GM18517 (cell line): ENCODE data around the gene LRRC49.
"Not testable (repeated sequence)": the region's sequence is repeated elsewhere in the genome, so short reads cannot be mapped to it uniquely, and the experiment has no call there.

ENCODE experiments used
- ATAC-seq: cut with Tn5 transposase; IDR thresholded peaks from one replicate; pipeline ENCODE4 v1.9.1; 2021; ENCODE audit warnings: mild to moderate bottlenecking, moderate library complexity; ENCODE audit not compliant: unreplicated experiment

Gene LRRC49

DNA sequence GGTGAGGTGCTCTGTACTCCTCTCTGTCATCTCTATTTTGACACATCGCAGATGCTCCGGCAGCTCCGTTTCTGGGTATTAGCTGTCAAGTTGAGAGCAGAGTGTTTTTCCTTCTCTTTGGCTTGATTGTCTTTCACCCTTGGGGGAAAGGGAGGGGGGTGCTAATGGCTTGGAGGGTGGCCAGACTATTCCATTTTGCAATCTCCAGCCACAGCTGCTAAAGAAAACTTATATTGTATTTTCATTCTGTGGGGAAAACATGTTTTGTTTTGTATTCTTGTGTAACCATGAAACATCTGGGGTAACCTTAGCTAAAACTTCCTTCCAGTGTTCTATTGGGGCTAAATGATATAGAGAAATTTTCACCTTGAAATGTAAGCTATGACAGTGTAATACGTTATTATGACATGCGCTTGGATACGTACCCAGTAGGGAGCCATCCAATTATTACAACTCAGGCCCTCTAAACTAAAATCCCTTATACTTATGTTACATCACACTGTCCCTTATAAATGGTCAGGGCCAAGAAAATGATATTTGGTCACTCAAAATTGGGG is 24.6 kb upstream of the LRRC49 start:
- no peak for ATAC-seq

DNA sequence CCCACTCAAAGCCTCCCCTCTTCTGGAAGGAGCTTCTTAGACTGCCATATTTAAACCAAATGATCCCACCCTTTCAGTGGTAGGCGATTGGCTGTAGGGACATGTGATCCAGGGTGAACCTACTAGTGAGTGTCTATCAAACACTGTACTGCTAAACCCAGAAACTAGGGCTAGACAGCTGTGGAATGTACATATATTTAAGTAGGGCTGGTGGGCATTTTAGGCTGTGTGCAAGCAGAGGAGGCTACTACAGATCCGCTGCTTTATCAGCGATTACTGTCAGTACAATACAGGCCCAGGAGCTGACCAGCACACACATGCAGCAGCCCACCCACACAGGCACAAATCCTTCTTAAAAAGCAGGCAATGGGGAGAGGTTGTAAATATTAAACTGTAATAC is 23.3 kb upstream of the LRRC49 start:
- ATAC-seq, result no peak

- ATAC-seq, result no peak
Measured at GRCh38 chr15:70870051-70870450, 22.6 kb upstream of the LRRC49 start.

DNA sequence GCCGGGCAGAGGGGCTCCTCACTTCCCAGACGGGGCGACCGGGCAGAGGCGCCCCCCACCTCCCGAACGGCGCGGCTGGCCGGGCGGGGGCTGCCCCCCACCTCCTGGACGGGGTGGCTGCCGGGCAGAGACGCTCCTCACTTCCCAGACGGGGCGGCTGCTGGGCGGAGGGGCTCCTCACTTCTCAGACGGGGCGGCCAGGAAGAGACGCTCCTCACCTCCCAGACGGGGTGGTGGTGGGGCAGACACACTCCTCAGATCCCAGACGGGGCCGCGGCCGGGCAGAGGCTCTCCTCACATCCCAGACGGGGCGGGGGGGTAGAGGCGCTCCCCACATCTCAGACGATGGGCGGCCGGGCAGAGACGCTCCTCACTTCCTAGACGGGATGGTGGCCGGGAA is 21.1 kb upstream of the LRRC49 start:
- not testable (repeated sequence) for ATAC-seq

GRCh38 chr15:70873232-70874054 is 19.2 kb upstream of the LRRC49 start:
- no peak for ATAC-seq

DNA sequence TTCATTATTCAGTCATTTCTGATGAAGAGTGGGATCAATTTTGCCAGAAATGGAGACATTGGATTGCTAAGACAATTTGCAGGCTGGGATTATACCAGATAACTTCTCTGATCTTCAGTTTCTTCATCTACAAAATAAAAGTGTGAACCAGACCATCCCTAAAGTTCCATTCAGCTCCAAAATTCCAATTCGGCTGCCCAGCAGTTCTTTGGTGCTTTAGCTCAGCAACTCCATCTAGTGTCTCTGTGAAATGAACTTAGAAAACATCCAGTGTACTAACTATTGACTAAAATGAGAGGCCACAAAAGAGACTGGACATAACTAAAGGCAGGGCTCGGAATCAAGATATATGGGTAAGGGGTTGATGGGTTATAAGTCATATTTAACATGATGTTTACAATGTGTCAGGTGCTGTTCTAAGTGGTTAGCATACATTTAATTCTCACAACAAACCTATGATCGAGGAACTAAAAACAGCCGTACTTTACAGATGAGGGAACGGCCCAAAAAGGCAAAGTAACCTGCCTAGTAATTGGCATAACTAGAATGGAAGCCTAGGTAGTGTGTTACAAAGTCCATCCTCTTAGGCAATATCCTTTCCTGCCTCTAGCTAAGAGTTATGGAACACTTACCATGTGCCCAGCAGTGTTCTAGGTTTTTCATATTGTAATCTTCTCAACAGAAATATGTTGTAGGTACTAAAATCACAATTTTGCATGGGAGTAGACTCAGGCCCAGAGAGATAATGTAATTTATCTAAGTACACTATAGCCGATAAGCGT is 17.4 kb upstream of the LRRC49 start:
- ATAC-seq, result no peak

DNA sequence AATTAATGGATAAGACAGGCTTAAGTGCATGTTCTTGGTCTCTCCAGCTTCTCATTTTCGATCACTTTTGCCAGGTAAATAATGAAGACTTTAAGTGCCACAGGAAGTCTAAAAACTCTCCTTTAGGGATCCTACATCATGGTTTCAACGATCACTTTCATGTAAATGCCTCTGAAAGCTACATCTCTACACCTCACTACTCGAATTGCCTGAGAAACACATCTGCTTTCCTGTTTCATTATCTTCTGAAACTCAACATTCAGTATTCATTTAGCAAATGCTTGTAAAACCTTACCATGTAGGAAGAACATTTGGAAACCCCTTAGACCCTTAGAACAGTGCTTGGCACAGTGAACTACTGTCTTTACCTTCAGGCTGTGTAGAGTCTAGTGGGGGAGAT is 16.6 kb upstream of the LRRC49 start:
- no peak for ATAC-seq

GRCh38 chr15:70876683-70877082 is 15.9 kb upstream of the LRRC49 start:
- ATAC-seq, result no peak

GRCh38 chr15:70879401-70879800 is 13.2 kb upstream of the LRRC49 start:
- no peak for ATAC-seq

GRCh38 chr15:70880781-70881180 is 11.8 kb upstream of the LRRC49 start:
- ATAC-seq, result no peak

DNA sequence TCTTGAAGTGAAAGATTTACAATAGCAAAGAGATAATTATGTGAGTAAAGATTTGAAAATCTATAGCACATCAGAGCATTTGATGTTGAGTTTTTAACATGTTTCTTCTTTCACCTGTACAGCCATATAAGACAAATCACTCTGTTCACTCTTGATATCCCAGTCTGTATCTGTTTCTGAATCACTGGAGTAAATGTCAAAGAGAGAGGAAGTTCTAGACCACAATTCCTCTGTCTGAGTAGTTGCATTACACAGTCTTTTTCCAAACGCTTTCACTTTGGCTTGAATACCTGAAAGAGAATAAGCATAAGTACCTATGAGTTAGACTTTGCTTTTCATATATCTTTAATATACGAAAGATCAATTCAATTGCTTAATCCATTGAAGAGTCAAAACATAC is 10.3 kb upstream of the LRRC49 start:
- no peak for ATAC-seq

GRCh38 chr15:70892912-70893560 is 410 bp downstream of the LRRC49 start:
- no peak for ATAC-seq

- no peak for ATAC-seq
Measured at GRCh38 chr15:70902107-70902506, 9.5 kb downstream of the LRRC49 start.

DNA sequence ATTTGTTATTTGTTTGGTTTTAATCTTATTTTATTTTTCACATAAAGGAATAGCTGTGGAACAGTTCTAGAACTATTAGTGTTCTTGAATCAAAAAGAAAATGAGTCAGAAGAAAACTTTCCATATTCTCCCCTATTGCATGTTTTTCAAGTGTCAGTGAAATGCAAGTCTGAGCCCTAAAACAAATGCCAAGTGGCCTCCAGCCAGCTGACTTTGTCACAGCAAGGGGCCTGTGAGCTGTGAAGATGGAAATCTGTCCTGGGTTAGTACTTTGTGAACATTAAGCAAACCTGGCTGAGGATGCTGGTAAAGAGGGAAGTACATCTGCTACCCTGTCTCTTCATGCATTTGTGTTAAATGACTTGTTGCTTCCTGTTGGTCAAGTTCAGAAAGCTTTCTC is 14.2 kb downstream of the LRRC49 start:
- ATAC-seq, result no peak

- ATAC-seq, result no peak
Measured at GRCh38 chr15:70907784-70908471, 15.3 kb downstream of the LRRC49 start.

DNA sequence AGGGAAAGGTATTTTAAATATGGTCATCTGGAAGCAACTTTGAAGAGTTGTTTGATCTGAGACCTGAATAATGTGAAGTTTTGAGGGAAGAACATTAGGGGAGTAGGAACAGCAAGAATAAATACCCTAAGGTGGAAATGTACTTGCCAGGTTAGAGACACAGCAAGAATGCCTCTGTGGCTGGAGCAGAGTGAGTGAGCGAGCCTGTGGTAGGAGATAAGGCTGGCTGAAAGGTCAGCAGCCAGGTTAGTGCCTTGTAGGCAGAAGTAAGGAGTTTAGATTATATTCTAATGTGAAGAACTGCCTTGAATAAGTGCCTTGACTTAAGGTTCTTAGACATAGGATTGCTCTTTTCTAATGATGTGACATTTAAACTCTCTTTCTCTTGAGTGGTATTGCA is 18.3 kb downstream of the LRRC49 start:
- no peak for ATAC-seq

- ATAC-seq, result no peak
Measured at GRCh38 chr15:70912187-70912586, 19.6 kb downstream of the LRRC49 start.

GRCh38 chr15:70916531-70916930 is 23.9 kb downstream of the LRRC49 start:
- no peak for ATAC-seq

DNA sequence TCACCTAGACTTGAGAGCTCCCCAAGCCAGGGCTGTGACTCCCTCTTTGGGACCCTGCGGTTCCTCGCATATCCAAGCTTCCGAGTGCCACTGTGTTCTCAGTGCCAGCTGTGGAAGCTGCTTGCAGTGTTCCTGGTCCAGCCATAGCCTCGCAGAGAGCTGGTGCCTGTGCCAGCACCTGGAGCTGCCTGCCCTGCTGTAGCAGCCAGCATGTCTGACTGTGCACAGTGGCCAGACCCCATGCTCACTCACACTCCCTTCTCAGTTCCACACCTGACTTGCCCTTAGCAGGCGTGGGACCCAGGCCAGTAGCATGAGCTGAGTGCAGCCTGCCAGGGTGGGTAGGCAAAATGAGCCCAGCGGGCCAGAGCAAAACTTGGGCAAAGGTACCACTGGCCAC is 25.3 kb downstream of the LRRC49 start:
- ATAC-seq, result no peak

DNA sequence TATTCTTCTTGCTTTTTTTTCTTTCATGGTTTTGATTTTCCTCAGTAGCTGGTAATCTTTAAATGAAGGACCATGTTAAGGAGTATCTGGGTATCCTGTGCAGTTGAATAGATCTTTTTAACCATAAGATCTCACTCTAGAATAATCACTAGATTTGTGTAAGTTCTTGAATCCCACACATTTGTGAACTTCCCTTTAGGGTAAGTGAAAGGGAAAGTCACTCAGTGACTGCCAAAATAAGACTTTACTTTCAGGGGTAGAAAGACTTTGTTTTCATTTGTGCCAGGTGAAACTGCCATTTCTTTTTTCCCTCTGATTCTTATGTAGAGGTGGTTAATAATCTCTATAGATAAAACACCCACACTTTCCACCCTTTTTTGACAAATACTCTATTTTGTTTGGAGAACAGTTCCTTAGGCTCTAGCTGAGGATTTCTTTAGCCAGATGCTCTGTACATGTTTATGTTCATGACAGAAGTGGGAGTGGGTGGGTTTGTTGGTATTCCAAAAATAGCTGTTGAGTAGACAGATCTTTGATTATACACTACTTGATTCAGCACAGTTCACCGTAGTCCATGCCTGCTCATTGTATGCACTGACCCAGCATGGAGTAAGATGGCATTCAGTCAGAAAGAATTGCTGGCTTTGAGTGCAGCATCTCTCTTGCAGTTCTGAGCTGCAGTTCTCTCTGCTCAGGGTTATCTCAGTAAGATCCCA is 28.5 kb downstream of the LRRC49 start:
- no peak for ATAC-seq
